GM21528 (cell line): ENCODE data around the gene ESYT2.

Experiments
- ATAC-seq: cut with Tn5 transposase; IDR thresholded peaks from one replicate; pipeline ENCODE4 v1.9.1; 2021; ENCODE audit warnings: mild to moderate bottlenecking, moderate library complexity; ENCODE audit not compliant: unreplicated experiment, low FRiP score

The ESYT2 gene

GRCh38 chr7:158827411-158828132, 1.7 kb downstream of the ESYT2 start:
- ATAC-seq, result no peak

- no peak for ATAC-seq
Observed at GRCh38 chr7:158825628-158826289, 3.5 kb downstream of the ESYT2 start.

- ATAC-seq, result peak; percentile 58
Observed at GRCh38 chr7:158824028-158824427, 5.3 kb downstream of the ESYT2 start.

GRCh38 chr7:158821171-158822031, 7.9 kb downstream of the ESYT2 start:
- ATAC-seq, result no peak

- ATAC-seq, result no peak
Observed at GRCh38 chr7:158820656-158821055, 8.7 kb downstream of the ESYT2 start.

GRCh38 chr7:158819571-158820203, 9.6 kb downstream of the ESYT2 start:
- no peak for ATAC-seq

- ATAC-seq, result peak; percentile 87
Observed at GRCh38 chr7:158818325-158819213, 10.7 kb downstream of the ESYT2 start.

- ATAC-seq, result no peak
Observed at GRCh38 chr7:158816995-158817394, 12.3 kb downstream of the ESYT2 start.

- no peak for ATAC-seq
Observed at GRCh38 chr7:158816271-158816670, 13.0 kb downstream of the ESYT2 start.

GRCh38 chr7:158815800-158816128, 13.5 kb downstream of the ESYT2 start:
- ATAC-seq, result no peak

- ATAC-seq, result no peak
Observed at GRCh38 chr7:158815083-158815799, 14.1 kb downstream of the ESYT2 start.

- ATAC-seq, result no peak
Observed at GRCh38 chr7:158814637-158815036, 14.7 kb downstream of the ESYT2 start.

GRCh38 chr7:158812684-158813083, 16.6 kb downstream of the ESYT2 start:
- ATAC-seq, result no peak

GRCh38 chr7:158811894-158812293, 17.4 kb downstream of the ESYT2 start:
- no peak for ATAC-seq

GRCh38 chr7:158811461-158811860, 17.8 kb downstream of the ESYT2 start:
- no peak for ATAC-seq

- ATAC-seq, result no peak
Observed at GRCh38 chr7:158810846-158811245, 18.5 kb downstream of the ESYT2 start.

- peak; percentile 97 for ATAC-seq
Observed at GRCh38 chr7:158809596-158809995, 19.7 kb downstream of the ESYT2 start.

GRCh38 chr7:158808126-158808525, 21.2 kb downstream of the ESYT2 start:
- ATAC-seq, result no peak

- no peak for ATAC-seq
Observed at GRCh38 chr7:158805937-158806336, 23.4 kb downstream of the ESYT2 start.
